Right renal pelvis (tissue), 4 donors: ENCODE data around the gene SP5. TPM values are rescaled to one million over a fixed set of nuclear protein-coding genes. Genes with fewer than 3 reads are reported as not detected.
"Not testable (repeated sequence)": the region's sequence is repeated elsewhere in the genome, so short reads cannot be mapped to it uniquely, and the experiment has no call there.

Source experiments
- DNase-seq, 4 donors: peaks; one replicate each; pipeline ENCODE4 v3.0.0-alpha.2; 2013; ENCODE audit warnings: low read depth in 4 of 4, low spot score in 3 of 4, missing footprints in 1 of 4
- polyA plus RNA-seq, 4 donors: library from polyadenylated mRNA; unstranded; fragments of 120-200 nt; gene quantifications; one replicate each; pipeline ENCODE4 v1.2.1, GENCODE V29; 2013; ENCODE audit not compliant: insufficient read length in 4 of 4

SP5 gene
- polyA plus RNA-seq, 4 donors: 0.22 to 0.75 (median 0.54) TPM

DNA sequence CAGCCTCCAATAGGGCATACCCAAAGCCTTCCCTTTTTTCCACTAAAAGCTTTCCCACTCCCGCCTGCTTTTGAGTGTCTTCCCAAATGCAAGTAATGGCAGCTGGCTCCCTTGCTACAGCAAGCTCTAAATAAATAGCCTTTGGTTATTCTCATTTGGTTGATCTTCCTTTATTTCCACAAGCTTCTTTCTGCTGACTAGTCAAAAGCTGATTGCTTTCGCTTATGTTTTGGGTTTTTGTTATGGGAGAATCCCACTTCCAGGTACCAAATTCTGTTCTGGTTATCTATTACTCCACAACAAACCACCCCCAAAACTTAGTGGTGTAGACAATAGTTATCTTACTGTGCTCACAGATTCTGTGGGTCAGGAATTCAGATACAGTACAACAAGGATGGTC, 22.3 kb downstream of the SP5 start:
- no peak for DNase-seq

DNA sequence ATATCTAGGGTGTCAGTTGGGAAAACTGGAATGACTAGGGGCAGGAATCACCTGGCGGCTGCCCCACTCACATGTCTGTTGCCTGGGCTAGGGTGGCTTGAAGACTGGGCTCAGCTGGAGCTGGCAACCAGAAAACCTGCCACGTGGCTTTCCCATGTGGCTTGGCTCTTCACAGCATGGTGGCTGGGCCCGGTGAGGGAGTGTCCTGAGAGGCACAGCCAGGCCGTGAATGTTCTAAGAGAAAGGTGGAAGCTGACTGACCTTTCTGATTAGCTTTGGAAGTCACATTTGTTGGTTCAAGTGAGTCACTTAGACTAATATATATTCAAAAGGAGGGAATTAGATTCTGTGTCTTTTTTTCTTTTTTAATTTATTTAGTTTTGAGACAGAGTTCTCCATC, 22.7 kb downstream of the SP5 start:
- DNase-seq: no peak

DNA sequence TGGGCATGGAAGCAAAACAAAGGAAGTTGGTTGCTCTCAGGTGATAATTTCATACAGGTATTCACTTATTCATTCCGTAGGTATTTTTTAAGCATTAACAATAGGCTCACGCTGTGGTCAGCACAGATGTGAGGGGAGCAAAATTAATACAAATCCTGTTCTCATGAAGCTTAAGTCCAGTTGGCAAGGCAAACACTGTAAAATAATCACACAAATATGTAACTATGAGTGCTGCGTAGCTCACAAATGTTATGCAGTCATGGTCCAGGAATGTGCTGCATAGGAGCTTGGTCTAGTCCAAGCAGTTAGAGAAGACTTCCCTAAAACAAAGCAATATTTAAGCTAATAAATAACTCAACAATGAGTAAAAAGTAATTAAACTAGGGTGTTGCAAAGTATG, 23.9 kb downstream of the SP5 start:
- no peak for DNase-seq

DNA sequence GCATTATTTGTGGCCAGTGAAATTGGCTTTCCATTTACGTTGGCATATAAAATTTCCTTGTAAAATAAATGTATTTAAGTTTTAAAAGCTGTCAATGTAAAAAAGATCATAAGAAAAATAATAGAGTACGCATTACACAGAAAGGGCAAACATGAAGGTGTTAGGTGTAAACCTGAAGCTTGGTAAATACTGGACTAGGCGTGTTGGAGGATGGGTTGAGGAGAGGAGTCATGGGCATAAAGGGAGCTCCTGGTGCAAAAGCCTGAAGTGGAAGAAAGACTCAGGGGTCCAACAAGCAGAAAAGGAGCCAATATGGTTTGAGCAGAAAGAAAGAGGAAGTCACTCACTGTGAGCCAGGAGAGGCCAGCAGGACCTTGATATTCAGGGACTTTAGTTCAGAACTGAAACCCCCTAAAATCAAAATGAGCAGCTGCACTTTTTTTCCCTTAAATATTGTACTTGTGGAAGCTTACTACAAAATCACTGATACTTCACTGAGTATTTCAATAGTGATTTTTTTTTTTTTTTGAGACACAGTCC, 24.4 kb downstream of the SP5 start:
- no peak for DNase-seq

DNA sequence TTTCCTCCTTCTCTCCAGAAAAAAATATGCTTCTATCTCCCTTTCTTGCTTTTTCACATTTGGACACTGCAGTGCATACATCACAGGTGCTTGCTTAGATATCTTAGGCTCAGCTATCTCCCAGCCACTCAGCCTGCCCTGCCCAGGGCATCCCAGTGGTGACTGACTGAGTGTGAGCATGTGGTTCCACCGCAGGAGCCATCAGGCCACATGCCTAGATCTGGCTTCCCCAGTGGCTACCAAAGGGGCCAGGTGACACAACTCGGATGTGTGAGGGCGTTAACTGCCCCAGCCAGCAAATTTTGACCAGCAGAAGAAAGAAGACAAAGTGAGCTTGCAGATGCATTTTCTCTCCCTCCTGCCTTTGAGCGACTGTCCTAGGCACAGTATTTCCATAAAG, 25.5 kb downstream of the SP5 start:
- no peak for DNase-seq

DNA sequence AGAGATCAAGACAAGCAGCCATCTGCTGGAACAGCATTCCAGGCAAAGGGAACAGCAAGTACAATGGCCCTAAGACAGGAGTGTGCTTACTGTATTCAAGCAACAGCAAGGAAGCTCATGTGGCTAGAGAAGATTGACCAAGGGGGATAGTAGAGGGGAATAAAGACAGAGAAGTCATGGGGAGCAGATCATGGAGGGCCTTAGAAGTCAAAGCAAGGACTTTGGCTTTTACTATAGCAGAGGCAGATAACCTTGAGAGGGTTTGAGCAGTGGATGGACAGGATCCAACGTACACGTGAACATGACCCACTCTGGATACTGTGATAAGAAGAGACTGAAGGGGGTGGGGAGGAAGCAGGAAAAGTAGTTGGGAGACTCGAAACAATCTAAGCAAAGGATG, 26.9 kb downstream of the SP5 start:
- no peak for DNase-seq

DNA sequence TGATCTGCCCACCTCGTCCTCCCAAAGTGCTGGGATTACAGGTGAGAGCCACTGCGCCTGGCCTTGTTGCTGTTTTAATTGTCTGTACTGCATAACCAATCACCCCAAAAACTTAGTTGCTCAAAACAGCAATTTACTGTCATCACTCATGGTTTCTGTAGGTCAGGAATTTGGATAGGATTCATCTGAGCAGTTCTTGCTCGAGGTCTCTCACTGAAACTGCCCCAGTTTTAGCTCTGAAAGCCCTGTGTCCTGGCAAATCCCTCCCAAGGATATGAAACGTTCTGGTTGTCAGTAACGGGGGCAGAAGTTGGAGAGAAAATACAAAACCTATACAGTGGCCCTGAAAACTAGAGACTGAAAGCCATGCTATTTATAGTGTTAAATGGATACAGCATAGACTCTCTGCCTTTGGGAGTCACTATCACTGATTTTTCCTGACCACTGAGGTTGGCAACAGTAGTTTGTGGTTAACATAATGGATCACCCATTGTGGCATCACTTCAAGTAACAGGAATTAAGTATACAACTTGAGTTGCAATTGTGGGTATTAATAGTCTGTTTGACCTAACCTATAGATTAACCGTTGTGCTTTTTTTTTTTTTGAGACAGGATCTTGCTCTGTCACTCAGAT, 27.9 kb downstream of the SP5 start:
- DNase-seq: no peak

DNA sequence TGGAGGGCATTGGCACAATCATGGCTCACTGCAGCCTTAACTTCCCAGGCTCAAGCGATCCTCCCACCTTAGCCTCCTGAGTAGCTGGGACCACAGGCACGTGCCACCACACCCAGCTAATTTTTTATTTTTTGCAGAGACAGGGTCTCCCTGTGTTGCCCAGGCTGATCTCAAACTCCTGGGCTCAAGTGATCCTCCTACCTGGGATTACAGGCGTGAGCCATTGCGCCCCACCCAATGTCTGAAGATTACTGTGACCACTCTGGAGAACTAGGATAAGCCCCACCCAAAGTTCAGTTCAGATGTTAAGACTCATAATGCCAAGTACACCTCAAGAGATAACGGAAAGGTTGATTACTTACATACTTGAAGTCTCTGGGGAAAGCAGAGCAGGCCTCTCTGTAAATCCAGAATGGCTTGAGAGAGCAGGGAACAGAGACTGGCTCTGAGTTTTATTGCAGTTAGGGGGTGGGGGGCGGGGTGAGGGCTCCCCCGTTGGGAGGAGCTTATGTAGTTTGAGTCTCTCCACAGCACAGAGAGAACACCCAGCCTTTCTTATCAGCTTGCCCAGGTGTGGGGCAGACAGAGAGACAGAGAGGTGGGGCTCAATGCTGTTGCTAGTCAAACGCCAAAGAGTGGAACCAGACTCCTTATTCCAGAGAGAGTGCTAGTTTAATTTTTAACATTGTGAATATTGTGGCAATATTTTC, 28.5 kb downstream of the SP5 start:
- DNase-seq: no peak

DNA sequence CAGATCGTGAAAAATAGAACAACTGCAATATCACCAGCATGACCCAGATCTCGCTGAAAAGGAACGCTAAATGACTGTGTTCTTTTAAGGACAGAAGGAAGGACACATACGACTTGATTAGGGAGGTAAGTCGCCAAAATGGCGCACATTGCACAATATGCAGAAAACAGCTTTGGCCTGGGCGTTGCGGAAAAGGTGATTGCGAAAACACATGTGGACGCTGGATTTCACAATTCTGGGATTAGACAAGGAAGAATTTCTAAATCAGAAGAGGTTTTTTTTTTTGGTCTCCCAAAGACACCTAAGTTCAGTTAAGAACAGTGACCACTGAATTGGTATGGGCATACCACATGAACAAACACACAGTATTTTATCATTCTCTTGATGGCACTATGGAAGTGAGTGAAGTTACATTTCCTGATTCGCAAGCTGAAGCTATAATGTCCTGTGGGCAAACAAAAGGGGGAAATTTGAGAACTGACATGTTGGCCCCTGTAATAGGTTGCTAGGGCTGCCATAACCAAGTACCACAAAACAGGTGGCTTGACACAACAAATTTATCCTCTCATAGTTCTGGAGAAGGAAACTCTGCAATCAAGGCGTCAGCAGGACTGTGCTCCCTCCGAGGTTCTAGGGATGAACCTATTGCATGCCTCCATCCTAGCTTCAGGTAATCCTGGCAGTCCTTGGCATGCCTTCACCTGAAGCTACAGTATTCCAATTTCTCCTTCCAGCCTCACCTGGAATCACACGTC, 29.3 kb downstream of the SP5 start:
- DNase-seq: no peak

DNA sequence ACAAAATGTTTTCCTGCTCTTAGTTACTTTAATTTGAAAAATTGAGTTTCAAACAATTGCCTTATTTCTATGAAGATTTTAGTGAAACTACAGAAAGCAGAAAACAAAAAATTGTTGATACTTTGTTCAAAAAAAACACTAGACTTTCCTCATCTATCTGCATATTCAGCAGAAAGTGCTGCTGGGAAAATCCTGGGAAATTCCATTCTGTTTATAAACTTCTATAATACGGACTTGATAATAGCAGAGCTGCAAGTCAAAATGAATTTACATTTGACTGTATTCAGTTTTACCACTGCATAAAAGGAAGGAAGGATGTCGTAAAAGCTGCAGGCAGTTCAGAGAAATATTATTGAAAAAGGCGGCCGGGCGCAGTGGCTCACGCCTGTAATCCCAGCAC, 30.2 kb downstream of the SP5 start:
- no peak for DNase-seq

DNA sequence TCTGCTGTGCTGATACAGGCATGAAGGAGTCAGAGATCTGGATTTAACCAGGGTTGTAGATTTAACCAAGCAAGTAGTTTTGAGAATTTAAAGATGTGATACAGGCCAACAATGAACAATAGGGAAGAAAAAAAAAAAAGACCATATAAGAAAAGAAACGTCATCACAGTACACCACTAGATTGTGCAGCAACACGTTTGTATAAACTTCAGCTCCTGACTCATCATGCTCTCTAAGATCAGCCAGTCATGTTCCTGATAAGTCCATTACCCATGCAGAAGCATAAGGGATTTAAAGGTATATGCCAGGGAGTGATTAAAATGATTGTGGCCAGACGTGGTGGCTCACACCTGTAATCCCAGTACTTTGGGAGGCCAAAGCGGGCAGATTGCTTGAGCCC, 32.8 kb downstream of the SP5 start:
- DNase-seq: no peak

DNA sequence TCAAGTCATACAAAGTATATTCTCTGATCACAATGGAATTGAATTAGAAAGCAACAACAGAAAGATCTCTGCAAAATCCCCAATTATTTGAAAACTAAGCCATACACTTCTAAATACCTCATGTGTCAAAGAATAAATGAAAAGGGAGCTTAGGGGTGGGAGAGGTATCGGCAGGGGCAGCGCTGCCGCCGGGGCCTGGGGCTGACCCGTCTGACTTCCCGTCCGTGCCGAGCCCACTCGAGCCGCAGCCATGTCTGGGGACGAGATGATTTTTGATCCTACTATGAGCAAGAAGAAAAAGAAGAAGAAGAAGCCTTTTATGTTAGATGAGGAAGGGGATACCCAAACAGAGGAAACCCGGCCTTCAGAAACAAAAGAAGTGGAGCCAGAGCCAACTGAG, 36.4 kb downstream of the SP5 start:
- not testable (repeated sequence) for DNase-seq

DNA sequence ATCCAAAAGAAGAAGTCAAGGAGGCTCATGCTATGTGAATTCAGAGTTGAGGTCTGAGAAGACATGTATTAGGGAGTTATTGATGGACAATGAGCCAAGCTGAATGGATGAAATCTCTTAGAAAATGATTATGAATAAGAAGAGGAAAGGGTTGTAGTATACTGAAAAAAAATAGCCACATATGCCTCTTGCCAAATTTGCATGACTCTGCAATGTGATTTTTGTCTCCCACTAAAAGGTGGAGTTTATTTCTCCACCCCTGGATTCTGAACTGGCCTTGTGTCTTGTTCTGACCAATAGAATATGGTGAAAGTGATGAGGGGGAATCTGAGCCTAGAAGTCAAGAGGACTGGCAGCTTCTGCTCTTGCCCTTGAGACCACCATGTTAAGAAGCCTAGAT, 46.4 kb downstream of the SP5 start:
- DNase-seq: no peak

DNA sequence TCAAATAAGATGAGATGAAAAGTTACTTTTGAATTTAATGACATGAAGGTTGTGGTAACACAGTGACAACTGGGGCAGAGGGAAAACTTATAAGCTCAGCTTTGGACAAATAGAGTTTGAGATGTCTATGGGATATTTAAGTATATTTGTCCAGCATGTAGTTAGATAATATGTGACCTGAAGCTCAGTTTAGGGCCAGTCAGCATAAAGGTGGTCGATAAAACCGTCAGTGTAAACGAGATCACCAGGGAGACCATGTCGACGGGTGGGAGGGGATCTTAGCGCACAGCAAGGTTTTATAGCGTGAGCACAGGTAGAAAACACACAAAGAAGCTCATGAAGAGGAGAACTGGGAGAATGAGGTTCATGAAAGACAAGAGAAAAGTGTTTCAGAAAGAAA, 47.6 kb downstream of the SP5 start:
- DNase-seq: no peak

DNA sequence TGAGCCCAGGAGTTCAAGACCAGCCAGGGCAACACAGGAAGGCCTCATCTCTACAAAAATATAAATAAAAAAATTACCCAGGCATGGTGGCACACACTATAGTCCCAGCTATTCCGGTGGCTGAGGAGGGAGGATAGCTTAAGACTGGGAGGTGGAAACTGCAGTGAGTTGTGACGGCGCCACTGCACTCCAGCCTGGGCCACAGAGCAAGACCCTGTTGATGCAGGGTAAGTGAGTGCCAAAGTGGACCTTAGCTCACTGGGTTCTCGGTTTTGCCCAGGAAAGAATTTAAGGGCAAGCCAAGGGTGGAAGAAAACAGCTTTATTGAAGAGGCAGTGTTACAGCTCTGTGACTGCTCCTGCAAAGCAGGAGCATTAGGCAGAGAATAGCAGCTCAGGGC, 48.1 kb downstream of the SP5 start:
- no peak for DNase-seq

DNA sequence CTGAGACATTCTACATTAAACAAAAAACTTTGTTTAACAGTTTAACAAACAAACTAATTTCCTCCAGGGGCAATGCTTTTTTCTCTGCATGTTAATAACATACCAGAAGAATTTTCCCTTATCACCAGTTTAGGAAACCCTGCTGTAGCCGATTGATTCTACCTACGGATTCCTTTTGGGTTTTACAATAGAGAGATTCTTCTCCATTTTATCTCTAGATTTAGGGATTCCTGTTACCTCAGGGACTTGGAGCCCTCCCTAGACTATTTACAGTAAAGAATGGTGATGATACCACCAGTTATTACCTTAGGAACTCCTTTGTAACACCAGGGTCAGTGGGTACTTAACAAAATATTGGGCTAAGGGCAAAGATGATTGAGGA, 49.7 kb downstream of the SP5 start:
- DNase-seq: no peak

DNA sequence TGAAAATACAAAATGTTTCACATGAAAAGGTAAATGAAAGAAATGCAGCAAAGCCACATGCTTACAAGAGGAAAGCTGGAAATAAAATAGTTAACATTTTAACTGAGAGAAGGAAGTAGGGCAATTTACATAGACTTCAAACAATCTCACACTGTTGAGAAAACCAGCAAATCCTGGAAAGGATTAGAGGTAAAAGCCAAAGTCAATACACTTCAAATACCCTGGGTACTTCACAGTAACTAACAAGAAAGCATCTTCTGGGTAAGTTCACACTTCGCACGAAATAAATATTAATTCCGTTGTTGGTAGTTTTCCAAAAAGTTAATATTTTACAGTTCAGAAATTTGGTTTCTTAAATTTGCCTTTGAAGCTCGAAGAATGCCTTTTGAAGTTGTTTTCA, 51.6 kb downstream of the SP5 start:
- DNase-seq: no peak

Other genes with a start within 250 kb of the SP5 start
- gene ERICH2, start 55.0 kb downstream of the SP5 start, polyA plus RNA-seq: 1 to 10 TPM; 1.7 to 3.0 (median 2.2) TPM
- gene GAD1, start 101.5 kb downstream of the SP5 start, polyA plus RNA-seq: 1 to 10 TPM in 1 of 4 donors, under 1 TPM in 3; 0.90 to 1.1 (median 0.94) TPM
- 10 to 100 TPM; 79.4 to 96.5 (median 93.8) TPM for gene GORASP2, start 213.9 kb downstream of the SP5 start, polyA plus RNA-seq